OCI-M2 (cell line): ENCODE results near the gene RTTN.

ENCODE experiments used
- DNase-seq: peaks from one replicate; lab custom pipeline; 2025; ENCODE audit not compliant: unreplicated experiment; lab: John Stamatoyannopoulos, UW

Gene RTTN

DNA sequence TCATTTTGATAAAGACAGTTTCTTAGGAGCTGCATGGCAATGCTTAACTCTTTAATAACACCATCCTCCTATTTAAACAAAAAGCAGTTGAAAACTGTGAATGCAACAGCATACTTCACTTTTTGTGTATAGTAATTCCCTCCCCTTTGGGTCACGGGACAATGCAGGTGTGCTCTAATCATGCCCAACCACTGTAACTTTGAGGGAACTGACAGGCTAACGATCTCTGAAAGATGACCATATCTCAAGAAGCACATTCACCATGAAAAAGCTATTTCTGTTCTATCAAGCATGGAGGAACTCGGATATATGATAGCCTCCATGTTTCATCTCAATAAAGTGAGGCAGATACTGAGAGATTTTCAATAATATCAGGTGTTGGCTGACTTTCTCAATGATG is 176.8 kb downstream of the RTTN start:
- no peak for DNase-seq

DNA sequence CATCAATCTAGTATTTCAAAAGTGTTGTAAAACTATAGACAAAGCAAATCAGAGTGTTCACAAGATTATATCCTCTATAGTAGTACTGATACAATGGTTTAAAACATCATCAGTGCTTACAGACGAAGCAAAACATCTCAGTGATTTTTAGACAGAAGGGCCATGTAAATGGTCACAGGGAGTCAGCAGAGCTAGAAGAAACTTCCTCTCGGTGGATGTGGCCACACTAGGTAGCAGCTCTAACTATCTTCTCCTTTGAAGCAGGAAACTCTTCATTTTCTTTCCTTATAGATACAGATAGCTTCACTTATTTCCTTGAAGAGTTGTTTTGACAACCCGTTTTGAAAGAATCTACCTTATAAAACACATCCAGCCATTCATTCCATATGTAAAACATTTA is 177.4 kb downstream of the RTTN start:
- no peak for DNase-seq

DNA sequence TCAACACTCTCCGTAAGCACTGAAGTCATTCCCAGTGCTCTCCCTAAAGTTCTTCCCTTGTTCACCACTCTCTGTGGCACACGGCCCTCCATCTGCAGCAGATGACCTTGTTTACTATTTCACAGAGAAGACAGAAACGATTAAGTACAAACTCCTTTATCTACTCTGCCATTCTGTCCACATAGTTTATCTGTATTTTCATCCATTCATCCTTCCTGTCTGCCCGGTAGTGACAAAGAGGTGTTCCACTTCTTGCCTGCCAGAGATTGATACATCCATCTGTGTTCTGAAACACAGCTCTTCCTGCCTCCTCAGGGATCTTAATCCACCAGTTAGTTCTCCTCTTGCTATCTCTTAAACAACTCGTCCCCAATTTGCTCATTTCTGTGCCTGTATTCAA is 179.9 kb downstream of the RTTN start:
- DNase-seq: peak; percentile 54

DNA sequence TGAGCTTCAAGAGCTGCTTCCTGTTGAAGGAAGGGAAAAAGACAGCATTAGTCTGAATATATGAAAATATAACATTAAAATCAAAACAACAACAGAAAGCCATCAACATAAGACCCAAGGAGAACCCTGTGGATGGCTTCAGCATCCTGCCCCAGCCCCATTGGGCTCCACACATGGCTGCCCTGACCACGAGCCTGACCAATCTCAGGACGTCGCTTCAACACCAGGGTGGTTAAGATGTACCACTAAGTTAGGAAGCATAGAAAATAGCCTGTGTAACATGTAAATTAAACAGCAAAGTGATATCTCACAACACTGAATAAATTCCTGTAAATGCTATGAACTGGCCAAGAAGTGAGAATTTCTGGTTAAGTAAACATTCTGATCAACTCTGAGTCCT is 180.7 kb downstream of the RTTN start:
- DNase-seq: no peak

DNA sequence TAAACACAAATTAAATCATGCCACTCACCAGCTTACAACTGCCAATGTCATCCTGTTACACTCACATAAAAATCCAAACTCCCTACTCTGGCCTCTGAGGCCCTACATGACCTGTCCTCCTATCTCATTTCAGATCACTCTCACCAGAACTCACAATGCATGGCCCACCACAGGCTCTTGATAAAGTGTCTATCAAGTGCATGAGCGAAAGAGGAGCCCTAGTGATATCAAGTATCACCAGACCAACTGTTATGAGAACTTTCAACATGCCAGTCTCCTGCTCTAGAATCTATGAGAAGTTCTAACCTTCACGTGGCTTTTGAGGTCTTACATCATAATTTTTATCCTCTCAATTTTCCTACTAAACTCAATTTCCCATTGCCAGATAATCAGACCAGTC is 181.4 kb downstream of the RTTN start:
- DNase-seq: no peak

DNA sequence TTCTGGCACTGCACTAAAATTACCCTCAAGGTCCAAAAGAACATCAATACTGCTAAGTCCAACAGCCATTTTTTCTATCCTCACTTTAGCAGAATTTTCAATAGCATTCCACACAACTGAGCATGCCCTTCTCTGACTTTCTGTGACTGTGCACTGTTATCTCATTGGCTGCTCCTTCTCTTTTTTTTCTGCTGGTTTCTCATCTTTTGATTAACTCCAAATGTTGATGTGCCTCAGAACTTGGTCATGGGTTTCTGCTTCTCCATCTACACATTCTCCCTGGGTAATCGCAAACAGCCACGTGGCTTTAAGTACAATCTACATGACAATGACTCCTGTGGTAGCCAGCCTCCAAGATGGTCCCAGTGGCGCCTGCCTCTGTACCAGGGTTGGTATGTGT is 182.9 kb downstream of the RTTN start:
- DNase-seq: no peak

DNA sequence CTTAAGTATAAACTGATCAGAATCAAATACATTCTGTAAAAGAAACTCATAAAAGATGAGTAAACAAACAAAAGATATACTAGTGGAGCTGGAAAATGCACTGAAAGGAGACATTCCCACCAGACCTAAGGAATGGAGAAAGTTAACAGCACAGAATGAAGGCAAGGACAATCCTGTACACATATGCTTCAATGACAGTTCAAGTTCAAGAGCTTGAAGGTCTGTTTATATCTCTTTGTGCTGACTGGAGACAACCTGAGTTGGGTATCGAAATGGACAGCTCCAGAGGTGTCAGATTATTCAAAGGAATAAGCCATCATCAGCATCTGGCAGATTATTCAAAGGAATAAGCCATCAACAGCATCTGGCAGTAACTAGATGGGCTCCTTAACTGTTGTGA is 184.0 kb downstream of the RTTN start:
- no peak for DNase-seq

DNA sequence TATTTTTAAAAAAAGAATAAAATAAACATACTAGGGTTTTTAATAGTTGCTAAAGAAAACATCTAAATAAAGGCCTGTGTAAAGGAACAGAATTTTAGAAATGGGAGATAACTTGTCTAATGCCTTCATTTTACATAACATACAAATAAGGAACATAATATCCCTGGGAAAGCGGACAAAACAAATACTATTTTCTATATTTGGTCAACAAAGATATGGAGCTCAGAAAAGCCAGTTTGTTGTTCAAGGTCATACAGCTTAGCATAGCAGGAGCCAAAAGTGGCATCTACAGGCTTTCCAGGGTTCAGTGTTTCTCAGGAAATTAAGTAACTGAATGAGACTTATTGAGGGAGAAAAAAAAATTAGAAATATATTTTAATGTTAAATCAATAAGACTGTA is 184.4 kb downstream of the RTTN start:
- no peak for DNase-seq

DNA sequence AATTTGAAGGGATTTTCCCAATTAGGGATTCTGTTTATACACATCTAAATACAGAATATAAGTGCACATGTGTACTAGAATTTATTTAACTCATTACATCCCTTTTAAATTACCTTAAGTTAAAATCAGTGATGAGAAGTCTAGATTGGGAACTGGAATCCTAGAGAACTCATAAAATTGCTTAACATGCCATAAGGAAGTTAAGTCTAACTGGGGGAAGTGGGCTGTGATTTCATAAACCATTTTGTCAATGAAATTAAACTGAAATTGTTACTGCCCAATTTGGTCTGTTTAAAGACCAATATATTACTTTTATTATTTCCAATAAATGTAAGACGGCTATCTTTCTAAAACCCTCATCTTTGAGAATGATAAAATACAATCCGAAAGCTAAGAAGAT is 185.5 kb downstream of the RTTN start:
- no peak for DNase-seq

DNA sequence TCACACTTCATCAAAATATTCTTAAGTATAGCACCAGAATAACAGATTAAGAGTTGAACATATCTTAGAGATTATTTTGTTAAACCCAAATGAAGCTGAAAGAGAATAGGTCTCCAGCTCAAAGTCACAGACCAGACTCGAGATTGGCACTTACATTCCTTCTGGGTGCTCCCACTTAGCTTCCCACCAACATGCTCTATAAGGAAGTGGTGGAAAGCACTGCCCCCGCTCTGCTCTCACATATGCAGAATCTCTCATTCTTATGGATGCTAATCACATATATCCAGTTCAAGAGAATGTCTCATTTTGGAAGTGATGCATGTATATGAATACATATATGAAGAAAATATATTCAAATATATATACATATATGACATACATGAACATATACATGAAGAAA is 186.4 kb downstream of the RTTN start:
- DNase-seq: no peak

DNA sequence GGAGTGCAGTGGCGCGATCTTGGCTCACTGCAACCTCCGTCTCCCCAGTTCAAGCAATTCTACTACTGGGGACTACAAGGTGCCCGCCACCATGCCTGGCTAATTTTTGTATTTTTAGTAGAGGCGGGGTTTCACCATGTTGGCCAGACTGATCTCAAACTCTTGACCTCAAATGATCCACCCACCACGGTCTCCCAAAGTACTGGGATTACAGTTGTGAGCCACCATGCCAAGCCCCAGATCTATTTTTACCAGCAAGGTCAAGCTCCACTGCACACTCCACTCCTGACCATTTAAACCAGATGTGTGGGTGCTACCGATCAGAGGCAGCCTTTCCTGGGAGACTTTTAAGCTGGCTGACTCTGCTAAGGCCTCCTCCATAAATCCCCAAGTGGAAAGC is 190.4 kb downstream of the RTTN start:
- no peak for DNase-seq

DNA sequence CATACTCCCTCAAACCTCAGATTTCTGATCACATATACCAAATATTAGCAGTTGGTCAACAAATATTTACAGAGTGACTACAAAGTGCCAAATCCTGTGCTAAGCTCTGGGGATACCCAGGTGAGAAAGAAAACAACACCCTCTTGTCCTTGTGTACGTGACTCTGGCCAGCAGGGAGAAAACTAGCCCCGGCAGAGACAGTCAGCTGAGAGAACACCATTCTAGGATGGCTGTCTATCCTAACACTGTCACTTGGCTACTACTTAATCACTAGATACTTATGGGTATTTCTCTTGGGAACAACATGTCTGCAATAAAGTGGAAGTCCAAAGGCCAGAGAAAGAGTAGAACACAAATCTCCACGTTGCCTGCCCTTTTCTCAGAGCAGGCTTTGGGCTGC is 199.9 kb downstream of the RTTN start:
- DNase-seq: no peak

DNA sequence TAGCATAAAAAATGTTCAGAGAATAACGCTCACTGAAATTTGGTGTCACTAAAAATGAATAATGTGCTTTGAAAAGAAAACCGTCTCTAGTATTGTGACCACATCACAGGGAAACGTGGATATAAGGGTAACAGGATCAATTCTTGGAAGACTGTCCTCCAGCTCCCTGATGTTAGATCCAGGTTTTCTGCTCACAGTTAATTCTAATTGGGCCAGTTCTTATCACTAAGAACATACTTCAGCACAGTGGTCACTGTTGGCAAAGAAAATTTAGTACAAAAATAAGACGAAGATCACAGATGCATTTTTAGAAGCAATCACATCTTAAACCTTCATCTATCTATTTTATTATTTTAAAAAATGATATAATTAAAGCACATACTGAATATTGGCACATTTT is 200.8 kb downstream of the RTTN start:
- DNase-seq: no peak

DNA sequence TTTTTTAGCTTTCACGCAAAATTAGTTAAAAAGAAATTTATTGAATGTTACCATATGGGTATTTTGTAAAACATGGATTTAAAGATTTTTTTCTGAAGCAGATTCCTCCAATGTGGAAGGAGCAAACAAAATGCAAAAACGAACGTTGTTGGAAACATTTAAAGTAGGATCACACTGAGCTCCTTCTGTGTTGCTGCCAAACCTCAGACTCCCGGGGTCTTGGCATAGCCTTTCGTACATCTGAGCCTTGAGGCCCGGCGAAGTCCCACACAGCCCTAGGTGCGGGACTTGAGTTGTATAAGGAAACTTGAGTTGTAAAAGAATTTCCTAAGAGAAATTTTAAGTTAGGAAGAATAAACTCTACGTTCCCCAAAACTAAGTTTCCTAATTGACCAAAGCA is 205.8 kb downstream of the RTTN start:
- DNase-seq: no peak

DNA sequence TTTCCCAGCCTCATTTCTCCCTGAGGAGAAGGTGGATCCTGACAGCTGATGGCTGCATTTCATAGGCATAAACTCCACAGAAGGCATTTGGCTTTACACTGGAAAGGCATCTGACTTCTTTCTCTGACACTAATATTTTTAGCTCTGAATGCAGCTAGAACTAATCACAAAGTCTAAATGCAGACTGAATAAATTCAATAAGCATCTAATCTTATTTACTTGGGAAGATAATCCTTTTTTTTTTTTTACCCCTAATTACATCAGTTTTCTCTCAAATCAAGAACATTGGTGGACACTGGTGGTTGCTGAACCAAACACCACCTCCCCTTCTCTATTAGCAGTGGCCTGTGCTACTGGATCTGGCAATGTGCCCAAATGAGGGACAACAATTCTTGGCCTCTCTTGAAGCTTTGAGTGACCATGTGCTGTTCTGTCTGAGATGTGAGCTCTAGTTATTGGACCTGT is 206.9 kb downstream of the RTTN start:
- DNase-seq: no peak

DNA sequence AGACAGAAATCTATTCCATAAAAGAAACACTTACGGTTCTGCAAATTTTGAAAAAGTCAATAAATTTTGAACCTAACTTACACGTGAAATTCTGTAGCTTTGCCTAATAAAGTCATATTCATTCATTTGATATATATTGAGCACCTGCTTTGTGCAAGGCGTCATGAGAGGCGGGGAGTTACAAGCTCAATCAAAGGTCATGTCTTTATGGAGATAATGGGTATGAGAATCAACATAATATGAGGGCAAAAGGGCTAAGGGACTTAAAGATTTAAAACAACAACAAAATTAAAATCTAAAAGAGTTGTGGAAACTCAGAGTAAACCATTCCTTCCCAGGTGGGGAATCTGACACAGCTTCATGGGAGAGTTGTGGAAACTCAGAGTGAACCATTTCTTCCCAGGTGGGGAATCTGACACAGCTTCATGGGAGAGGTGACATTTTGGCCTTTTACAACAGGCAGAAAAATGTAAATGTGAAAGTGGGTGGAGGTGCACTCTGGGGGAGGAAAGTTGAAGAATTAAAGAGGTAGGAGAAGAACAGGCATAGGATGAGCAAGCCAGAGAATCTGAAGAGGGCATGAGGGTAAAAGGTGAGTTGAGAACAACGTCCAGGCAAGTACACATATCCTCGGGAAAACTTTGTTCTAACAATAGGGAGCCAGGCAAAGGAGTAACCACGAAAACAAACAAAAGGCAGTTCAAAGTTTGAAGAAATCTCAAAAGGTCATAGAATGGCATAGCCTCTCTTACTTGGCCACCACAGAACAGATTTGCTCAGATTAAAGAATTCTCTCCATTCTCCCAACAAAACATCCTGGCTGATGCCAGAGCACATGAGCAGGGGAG is 208.3 kb downstream of the RTTN start:
- no peak for DNase-seq

DNA sequence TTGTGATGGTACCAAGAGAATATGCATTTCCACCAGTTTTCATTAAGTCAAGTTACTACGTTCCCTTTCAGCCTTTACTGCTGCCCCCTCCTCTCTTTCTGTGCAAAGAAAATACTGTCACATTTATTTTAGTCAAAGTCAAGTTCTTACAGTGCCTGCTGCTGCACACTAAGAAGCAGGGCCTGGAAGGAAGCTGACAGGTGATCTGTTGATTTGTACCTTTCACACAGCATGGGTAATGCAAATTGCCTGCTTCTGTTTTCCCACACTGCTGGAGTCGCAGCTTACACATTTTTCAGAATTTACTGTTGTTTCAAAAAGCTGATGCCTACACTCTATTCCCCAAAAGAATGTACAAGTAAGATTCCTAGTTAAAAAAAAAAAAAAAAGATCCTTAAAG is 209.1 kb downstream of the RTTN start:
- no peak for DNase-seq

DNA sequence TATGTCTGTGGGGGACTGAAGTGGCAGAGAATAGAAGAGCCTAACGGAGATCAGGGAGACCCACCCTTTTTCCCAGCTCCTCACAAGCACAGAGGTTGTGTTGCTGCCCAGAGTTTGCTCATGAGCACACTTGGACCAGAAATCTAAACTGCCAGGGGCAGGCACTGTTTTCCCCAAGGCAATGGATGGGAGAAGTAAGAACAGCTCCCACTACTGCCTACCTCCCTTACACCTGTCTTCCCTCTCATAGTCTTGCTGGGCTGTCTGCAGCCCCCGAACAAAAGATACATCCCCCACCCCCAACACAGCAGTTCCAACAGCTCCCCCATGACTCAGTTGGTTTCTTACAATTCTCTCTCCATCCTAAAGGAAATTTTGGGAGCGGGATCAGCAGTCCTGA is 209.7 kb downstream of the RTTN start:
- no peak for DNase-seq

DNA sequence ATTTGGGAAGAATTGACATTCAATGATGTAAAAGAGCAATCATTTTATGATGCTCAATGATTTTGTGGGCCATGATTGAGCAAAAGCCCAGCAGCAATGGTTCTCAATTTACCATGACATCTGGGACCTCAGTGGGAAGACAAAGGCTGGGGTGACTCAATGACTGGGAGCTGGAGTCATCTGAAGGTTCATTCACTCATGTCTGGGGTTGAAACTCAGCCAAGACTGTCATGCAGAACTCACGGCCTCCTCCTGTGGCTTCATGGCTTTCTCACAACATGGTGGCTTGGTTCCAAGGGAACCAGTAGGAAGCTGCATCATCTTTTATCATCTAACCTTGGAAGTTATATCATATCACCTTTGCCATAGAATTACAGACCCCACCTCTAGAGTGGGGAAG is 212.7 kb downstream of the RTTN start:
- no peak for DNase-seq

DNA sequence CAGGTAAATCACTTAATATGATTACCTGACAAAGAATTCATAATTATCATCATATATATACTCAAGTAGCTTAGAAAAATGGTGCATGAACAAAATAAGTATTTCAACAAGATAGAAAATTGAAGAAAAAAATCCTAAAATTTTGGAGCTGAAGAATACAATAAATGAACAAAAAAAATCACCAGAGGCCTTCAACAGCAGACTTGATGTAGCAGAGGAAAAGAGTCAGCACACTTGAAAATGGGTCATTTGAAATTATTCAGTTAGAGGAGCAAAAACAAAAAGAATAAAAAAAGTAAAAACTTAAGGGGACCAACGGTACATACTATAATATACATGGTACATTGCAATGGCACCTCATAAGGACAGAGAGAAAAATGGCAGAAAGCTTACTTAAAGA is 217.6 kb downstream of the RTTN start:
- no peak for DNase-seq

DNA sequence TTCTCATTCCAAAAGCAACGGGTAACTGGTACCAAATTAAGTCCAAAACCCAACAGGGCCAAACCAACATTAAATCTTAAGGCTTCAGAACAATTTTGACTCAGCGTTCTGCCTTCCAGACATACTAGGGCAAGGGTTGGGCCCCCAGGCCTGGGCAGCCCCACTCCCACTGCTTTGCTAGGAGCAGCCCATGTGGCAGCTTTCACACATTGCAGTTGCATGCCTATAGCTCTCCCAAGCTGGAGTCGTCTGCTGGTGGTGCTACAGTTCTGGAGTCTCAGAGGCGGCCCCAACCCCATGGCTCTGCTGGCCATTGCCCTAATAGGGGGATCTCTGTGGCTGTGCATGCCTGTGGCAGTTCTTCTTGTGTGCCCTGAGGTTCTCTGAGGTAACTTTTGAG is 220.2 kb downstream of the RTTN start:
- no peak for DNase-seq

DNA sequence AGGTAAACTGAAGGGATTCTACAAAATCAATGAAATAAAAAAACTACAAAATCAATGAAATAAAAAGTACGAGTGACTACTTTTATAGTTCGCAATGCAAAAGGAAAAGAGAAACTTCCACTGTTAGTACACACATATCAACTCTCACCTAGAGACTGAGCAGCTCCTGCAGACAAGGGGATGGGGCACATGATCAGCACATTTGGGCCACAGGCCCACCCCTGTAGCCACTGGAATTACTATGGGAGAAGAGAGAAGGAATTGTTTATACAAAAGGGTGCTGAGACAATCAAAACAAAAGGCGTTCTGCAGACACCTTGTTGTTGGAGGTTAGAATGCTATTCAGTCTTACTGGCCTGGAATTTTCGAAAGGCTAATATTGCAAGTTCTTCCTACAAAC is 223.1 kb downstream of the RTTN start:
- no peak for DNase-seq

DNA sequence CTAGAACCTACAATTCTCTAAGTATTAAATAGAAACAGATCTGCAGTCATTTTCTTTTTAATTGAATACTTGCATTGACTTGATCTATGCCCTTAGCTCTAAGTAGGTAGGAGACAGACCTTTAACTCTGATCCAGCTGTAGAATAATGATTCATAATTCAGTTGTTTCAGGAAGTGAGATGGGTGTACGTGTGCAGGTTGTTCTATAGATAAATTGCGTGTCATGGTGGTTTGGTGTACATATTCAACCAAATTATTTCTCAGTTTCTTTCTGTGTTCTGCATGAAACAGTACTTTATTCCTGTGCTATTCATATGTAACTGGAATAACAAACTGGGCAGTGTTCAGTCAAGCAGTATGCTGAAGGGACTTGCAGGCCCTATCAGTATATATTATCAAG is 223.5 kb downstream of the RTTN start:
- DNase-seq: no peak
